AG20443 (cell line): Measurements from ENCODE around the gene PRPSAP1.
A peak's percentile ranks its signal among the peaks of the same experiment; 100 is the strongest.
"Not testable (repeated sequence)": the region's sequence is repeated elsewhere in the genome, so short reads cannot be mapped to it uniquely, and the experiment has no call there.

ENCODE experiments used
- DNase-seq: peaks from one replicate; pipeline ENCODE4 v3.0.0; 2012; ENCODE audit warnings: low spot score, mixed read lengths

PRPSAP1 gene

GRCh38 chr17:76317535-76317934, 36.2 kb downstream of the PRPSAP1 start:
- DNase-seq: no peak

- no peak for DNase-seq
Measured at GRCh38 chr17:76314392-76315227, 39.1 kb downstream of the PRPSAP1 start.

- no peak for DNase-seq
Measured at GRCh38 chr17:76312735-76313134, 41.0 kb downstream of the PRPSAP1 start.

GRCh38 chr17:76309461-76309860, 44.3 kb downstream of the PRPSAP1 start:
- no peak for DNase-seq

- DNase-seq: no peak
Measured at GRCh38 chr17:76307966-76308338, 45.8 kb downstream of the PRPSAP1 start, which contains the start of gene QRICH2. QRICH2 (minus strand) TSS chr17:76308276; CDS start chr17:76307998, 278 bp downstream.

- DNase-seq: no peak
Measured at GRCh38 chr17:76307299-76307965, 46.3 kb downstream of the PRPSAP1 start.

GRCh38 chr17:76305135-76305454, 48.6 kb downstream of the PRPSAP1 start:
- DNase-seq: not testable (repeated sequence)

- DNase-seq: no peak
Measured at GRCh38 chr17:76304226-76305134, 49.2 kb downstream of the PRPSAP1 start.

- no peak for DNase-seq
Measured at GRCh38 chr17:76297436-76297835, 56.3 kb downstream of the PRPSAP1 start.

GRCh38 chr17:76296889-76297288, 56.8 kb downstream of the PRPSAP1 start:
- no peak for DNase-seq

GRCh38 chr17:76296186-76296585, 57.5 kb downstream of the PRPSAP1 start:
- no peak for DNase-seq

- no peak for DNase-seq
Measured at GRCh38 chr17:76293106-76293505, 60.6 kb downstream of the PRPSAP1 start.

- no peak for DNase-seq
Measured at GRCh38 chr17:76292567-76292966, 61.1 kb downstream of the PRPSAP1 start.

GRCh38 chr17:76281573-76282371, 71.9 kb downstream of the PRPSAP1 start:
- DNase-seq: no peak

GRCh38 chr17:76280650-76281049, 73.1 kb downstream of the PRPSAP1 start:
- DNase-seq: no peak

- DNase-seq: no peak
Measured at GRCh38 chr17:76279742-76280287, 73.9 kb downstream of the PRPSAP1 start.

GRCh38 chr17:76278952-76279741, 74.6 kb downstream of the PRPSAP1 start:
- peak; percentile 93 for DNase-seq

- DNase-seq: no peak
Measured at GRCh38 chr17:76278268-76278908, 75.3 kb downstream of the PRPSAP1 start.

GRCh38 chr17:76277300-76278267, 76.1 kb downstream of the PRPSAP1 start:
- no peak for DNase-seq
